Brain pericyte (primary cell): ENCODE measurements around the gene JADE2.
A peak's percentile ranks its signal among the peaks of the same experiment; 100 is the strongest.
"Not testable (repeated sequence)": the region's sequence is repeated elsewhere in the genome, so short reads cannot be mapped to it uniquely, and the experiment has no call there.

Experiments used
- DNase-seq: peaks from one replicate; pipeline ENCODE4 v3.0.0-alpha.2; 2012; ENCODE audit warnings: low read depth, low spot score

The JADE2 gene

DNA sequence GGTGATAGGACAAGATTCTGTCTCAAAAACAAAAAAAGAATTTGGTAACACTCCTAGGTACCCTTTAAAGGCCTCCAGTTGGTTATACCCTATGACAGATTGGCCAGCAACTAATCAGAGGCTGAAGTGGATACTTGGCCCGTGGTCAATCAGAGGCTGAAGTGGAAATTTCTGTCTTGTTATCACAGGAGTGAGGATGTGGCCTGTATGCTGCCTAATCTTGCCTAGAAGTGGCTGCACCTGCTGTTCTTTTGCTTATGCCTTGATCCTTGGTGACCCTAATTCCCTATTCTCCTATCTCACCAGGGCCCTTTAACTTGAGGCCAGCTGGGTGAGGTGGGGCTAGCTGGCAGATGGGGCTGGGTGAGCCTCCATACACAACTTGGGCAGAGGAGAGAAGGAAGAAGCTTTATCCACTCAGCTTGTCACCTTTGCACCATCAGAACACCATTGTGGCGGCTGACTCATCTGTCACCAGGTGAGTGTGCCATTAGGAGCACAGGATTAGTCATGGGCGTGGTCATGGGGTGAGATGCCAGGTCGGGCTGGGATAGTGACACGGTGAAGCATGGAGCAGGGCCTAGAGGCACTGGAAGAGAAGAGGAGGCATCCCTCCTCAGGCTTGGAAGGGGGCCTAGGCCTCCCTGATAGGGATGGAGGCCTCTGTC is 65.7 kb downstream of the JADE2 start:
- no peak for DNase-seq

GRCh38 chr5:134592141-134592746 is 66.8 kb downstream of the JADE2 start:
- no peak for DNase-seq

- DNase-seq, result no peak
These were observed 68.9 kb downstream of the JADE2 start for GRCh38 chr5:134594336-134594735.

DNA sequence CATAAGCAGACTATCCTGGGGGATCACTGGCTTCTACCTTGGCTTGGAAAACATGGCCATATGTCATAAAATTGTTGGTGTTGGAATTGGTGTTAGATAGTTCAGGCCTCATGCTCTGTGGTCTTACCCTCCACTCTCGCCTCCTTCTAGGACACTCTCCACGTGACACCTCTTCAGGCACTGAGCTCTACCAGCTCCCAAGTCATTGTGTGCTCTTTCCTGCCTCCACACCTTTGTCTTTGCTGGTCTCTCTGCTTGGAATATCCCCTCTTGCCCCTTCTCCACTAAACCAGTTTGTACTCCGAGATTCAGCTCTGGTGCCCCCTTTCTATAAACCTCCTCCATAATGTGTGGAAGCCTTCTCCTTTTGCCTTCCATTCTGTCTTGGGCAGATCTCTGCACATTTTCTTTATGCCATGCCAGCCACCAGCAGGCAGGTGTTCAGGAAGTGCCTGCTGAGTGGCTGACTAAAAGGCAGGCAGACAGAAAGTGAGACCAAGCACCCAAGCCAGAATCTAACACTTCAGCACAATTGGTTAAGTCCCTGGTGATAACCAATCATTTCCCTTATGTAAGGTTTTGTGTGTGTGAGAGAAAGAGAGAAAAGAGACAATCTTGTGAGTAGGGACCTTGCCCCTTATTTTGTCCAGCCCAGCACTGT is 69.5 kb downstream of the JADE2 start:
- DNase-seq, result no peak

DNA sequence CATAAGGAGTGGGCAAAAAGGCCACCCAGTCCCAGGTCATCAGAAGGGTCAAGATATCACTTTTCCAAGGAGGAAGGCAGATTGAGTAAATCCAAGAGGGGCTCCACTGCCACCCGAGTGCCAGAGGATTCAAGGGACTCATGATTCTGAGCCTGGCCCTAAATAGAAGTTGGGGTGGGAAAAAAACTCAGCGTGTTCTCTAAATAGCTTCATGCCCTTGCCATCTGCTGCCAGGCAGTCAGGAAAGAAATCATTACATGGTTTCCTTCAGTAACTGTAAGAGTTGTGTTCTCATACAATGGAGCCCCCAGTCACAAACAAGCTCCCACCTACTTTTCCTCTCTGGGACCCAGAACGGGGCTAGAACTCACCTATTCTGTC is 70.0 kb downstream of the JADE2 start:
- DNase-seq, result no peak

- DNase-seq, result not testable (repeated sequence)
These were observed 74.3 kb downstream of the JADE2 start for GRCh38 chr5:134599820-134600219.

GRCh38 chr5:134600600-134600999 is 75.1 kb downstream of the JADE2 start:
- DNase-seq, result no peak

DNA sequence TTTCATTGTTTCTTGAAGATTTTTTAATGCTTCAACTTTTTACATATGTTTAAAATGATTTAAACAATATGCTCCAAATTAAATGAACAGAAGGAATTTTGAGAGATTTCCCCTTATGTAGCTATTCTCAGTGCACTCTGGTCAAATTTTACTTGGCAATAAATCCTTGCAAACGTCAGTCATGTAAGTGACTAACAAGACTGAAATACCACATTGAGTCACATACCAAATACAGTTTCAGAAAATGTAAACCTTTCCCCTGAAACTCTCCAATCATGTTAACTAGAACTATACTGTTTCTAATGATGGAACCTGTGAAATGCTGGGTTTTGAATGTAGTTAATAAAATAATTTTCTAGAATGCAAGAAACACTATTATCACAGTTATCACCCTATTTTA is 77.6 kb downstream of the JADE2 start:
- DNase-seq, result no peak

DNA sequence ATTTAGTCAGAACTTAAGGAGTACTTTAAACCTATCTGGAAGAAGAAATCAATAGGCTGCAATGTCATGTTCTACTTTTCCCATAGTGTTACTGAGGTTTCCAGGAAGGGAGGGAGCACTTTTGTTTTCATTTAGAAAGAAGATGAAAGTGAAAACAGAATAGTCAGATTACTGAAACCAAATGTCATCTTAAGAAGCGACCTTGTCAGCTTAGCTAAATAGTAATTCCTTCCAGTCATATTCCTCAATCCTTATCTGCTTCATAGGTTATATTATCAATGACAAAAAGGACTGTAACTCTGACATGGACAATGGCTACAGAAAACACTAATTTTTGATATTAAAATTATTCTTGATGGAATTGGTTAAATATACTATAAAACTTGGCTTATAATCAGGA is 79.4 kb downstream of the JADE2 start:
- no peak for DNase-seq

GRCh38 chr5:134606726-134607125 is 81.3 kb downstream of the JADE2 start:
- no peak for DNase-seq

DNA sequence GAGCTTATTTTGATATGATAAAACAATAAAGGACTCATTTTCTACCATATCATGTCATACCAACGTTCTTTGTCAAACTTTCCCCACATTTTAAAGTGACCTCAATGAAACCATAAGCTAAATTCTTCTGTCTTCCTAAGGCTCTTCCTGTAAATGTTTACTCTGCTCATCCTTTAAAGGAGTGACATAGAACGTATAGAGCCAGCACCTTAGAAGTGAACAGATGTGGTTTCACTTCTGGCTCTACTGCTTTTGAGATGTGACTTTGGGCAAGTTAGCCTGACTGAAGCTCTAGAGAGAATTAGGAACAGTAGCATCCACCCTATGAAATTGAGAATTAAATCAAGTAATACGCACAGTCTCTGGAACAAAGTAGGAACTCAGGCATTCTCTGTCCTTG is 83.1 kb downstream of the JADE2 start:
- no peak for DNase-seq

- no peak for DNase-seq
These were observed 83.9 kb downstream of the JADE2 start for GRCh38 chr5:134609232-134609851.

DNA sequence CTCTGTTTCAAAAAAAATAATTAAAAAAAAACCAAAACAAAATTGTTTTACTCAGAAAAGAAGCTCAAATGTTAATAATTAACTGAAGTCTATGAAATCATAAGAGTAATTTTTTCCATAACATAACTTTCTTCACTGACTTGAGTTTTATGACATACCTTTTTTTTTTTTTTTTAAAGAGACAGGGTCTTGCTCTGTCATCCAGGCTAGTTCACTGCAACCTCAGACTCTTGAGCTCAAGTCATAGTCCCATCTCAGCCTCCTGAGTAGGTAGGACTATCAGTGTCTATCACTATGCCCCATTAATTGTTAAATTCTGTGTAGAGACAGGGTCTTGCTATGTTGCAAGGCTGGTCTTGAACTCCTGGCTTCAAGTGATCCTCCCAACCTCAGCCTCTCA is 85.3 kb downstream of the JADE2 start:
- DNase-seq, result no peak

GRCh38 chr5:134611515-134611914 is 86.0 kb downstream of the JADE2 start:
- no peak for DNase-seq

DNA sequence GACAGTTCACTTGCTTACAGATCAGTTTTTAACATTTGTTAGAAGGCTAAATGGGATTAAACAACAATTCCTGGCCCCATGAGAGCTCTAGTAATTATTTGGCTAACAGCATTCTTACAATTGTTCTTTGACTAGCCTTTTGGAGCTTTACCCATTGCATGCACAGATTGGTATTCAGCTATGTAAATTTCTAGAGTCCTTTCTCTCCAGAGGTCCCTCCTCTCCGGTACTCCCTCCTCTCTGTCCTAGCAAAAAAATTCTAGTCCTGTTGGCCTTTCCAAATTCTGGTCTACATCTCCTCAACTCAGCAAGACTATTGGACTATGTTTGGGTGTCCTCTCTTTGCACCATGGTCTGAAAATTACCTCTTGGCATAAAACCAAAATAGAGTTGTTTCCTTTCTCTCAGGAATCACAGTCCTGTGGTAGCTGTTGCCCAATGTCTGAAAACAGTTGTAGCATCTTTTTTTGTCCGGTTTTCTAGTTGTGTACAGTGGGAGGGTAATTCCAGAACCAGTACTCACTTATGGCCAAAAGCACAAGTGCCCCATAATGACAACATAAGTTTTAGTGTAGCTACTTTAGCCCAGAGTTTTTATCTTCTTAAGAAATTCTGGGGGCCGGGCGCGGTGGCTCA is 89.1 kb downstream of the JADE2 start:
- no peak for DNase-seq

GRCh38 chr5:134620634-134621033 is 95.2 kb downstream of the JADE2 start:
- DNase-seq, result no peak

DNA sequence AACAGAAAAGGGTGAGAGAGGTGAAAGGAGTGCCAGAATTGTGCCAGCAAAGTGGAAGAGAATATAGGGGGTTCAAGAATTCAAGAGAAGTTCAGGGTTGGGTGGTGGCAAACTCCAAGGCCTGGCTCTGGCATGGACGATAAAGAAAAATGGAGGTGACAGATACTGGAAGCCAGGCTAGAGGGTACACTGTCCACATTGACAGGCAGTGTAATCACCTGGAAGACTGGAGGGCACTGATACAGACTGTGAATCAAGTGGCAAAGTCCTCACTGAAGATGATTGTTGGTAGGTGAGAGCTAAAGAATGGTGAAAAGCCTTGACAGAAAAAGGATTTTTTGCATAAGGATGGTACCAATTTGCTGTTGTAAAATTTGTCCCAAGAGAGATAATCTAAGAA is 100.1 kb downstream of the JADE2 start:
- DNase-seq, result no peak

DNA sequence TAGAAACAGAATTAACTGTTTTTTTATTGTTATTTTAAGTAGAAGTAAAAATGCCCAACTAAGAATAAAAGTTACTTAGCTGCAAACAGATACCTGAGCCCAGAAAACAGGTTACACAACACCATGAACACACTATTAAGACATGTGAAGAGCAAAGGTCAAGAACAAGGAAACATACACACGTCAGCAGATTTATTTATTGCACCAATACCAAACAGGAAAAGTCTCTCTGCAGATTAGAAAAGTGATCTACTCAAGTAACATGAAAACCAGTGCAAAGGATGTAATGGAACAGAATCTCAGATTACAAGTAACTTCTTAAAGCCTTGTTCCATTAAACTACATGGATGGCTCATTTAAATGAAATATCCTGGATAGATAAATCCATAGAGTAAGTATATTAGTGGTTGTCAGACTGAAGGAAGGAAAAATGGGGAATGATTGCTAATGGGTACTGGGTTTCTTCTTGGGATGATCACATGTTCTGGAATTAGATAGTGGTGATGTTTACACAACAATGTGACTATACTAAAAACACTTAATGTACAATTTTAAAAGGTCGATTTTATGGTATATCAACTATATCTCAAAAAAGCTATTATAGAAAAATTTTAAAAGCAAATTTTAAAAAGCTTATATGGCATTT is 101.0 kb downstream of the JADE2 start:
- DNase-seq, result peak; percentile 12
